Left renal cortex interstitium (tissue), 4 donors: ENCODE measurements around the gene MCHR2. TPM values are rescaled to one million over a fixed set of nuclear protein-coding genes. Genes with fewer than 3 reads are reported as not detected.
A peak's percentile ranks its signal among the peaks of the same experiment; 100 is the strongest.

ENCODE experiments used
- DNase-seq, 4 donors: peaks; one replicate each; pipeline ENCODE4 v3.0.0-alpha.2; 2013; ENCODE audit warnings: low read depth in 4 of 4, low spot score in 2 of 4, missing footprints in 1 of 4
- polyA plus RNA-seq, 4 donors: library from polyadenylated mRNA; unstranded; fragments of 120-200 nt; gene quantifications; one replicate each; pipeline ENCODE4 v1.2.1, GENCODE V29; 2013; ENCODE audit not compliant: insufficient read length in 4 of 4

MCHR2 gene
- polyA plus RNA-seq, 4 donors: not detected

- peak in 2 of 4 donors; percentile 10 to 21 for DNase-seq
Measured at GRCh38 chr6:99905209-99906106, 88.6 kb downstream of the MCHR2 start.

GRCh38 chr6:99901596-99902384 lies 92.2 kb downstream of the MCHR2 start:
- DNase-seq: no peak

GRCh38 chr6:99894815-99895214 lies 99.2 kb downstream of the MCHR2 start:
- no peak for DNase-seq

GRCh38 chr6:99887066-99887465 lies 107.0 kb downstream of the MCHR2 start:
- no peak for DNase-seq

- DNase-seq: no peak
Measured at GRCh38 chr6:99885051-99885450, 109.0 kb downstream of the MCHR2 start.

GRCh38 chr6:99882128-99882702 lies 111.8 kb downstream of the MCHR2 start:
- no peak for DNase-seq

GRCh38 chr6:99879431-99879830 lies 114.6 kb downstream of the MCHR2 start:
- no peak for DNase-seq

- no peak for DNase-seq
Measured at GRCh38 chr6:99875068-99875467, 119.0 kb downstream of the MCHR2 start.

GRCh38 chr6:99873084-99873483 lies 120.9 kb downstream of the MCHR2 start:
- no peak for DNase-seq

GRCh38 chr6:99871641-99872040 lies 122.4 kb downstream of the MCHR2 start:
- no peak for DNase-seq
